ENCODE measurements around the gene AFF3. TPM values are rescaled to one million over a fixed set of nuclear protein-coding genes. Genes with fewer than 3 reads are reported as not detected.

The AFF3 gene
- total and polyA plus RNA-seq, 3 experiments from 2014 or later, result 0.48 to 1.3 (median 0.53) TPM

GRCh38 chr2:99545066-99545465 lies 597.3 kb downstream of the AFF3 start:
- H3K9me3 Mint-ChIP-seq, result no peaks in the 10 kb centered on the region
- Histone ChIP-seq H3K27me3 (ENCODE audit: insufficient read depth, low read length, poor library complexity, severe bottlenecking) (peaks cover 2% of the 10 kb centered on the region), H3K27ac (ENCODE audit: low read depth, low read length) (no peak overlapping the region), H3K36me3 (ENCODE audit: insufficient read depth, low read length) (no peaks in the 10 kb centered on the region), H3K9me3 (ENCODE audit: low read length) (no peaks in the 10 kb centered on the region), H3K4me3 (ENCODE audit: low read length) (no peak overlapping the region), H3K4me1 (ENCODE audit: insufficient read depth, low read length) (no peaks in the 10 kb centered on the region)
- DNase-seq, result no peak
- H3K27me3 Mint-ChIP-seq, result peaks cover 8 to 41% of the 10 kb centered on the region in 2 donors
- no peaks in the 10 kb centered on the region for H3K4me1 Mint-ChIP-seq
- no peak overlapping the region for H3K4me3 Mint-ChIP-seq
- no peaks in the 10 kb centered on the region for H3K36me3 Mint-ChIP-seq
- H3K27ac Mint-ChIP-seq, result no peak overlapping the region
- POLR2A ChIA-PET, result no interaction called here
- CTCF ChIA-PET, result no interaction called here

GRCh38 chr2:99544608-99545007 lies 597.8 kb downstream of the AFF3 start:
- Mint-ChIP-seq H3K36me3 (no peaks in the 10 kb centered on the region), H3K27ac (no peak overlapping the region)

DNA sequence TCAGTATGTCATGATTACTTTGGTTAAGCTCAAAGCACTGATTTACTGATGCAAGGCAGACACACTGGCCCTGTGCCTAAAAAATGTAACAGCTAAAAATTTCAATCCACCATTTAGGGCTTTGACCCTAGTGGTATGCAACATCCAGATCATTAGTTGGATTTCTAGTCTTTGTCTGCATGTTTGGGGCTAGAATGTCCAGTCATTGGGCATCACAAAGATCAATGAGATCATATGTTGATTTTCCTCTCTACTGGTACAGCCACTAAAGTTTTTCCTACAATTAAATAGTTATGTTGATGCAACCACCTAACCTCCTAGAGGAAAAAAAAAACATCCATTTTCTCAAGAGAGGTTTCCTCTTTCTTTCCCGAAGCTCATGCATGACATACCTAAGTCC lies 599.1 kb downstream of the AFF3 start:
- Mint-ChIP-seq H3K4me1 (no peaks in the 10 kb centered on the region), H3K27ac (no peak overlapping the region), H3K4me3 (no peak overlapping the region), H3K36me3 (no peaks in the 10 kb centered on the region), H3K27me3 (peaks cover 11 to 40% of the 10 kb centered on the region in 2 donors), H3K9me3 (no peaks in the 10 kb centered on the region)
- Histone ChIP-seq H3K27ac (ENCODE audit: low read depth, low read length) (no peak overlapping the region), H3K4me1 (ENCODE audit: insufficient read depth, low read length) (no peaks in the 10 kb centered on the region), H3K36me3 (ENCODE audit: insufficient read depth, low read length) (no peaks in the 10 kb centered on the region), H3K9me3 (ENCODE audit: low read length) (no peaks in the 10 kb centered on the region), H3K4me3 (ENCODE audit: low read length) (no peak overlapping the region), H3K27me3 (ENCODE audit: insufficient read depth, low read length, poor library complexity, severe bottlenecking) (peaks cover 2% of the 10 kb centered on the region)
- DNase-seq, result no peak
- CTCF ChIA-PET, result no interaction called here
- POLR2A ChIA-PET, result no interaction called here

More at GRCh38 chr2:99544608-99545007, 597.8 kb downstream of the AFF3 start:
- Mint-ChIP-seq H3K4me3 (no peak overlapping the region), H3K9me3 (no peaks in the 10 kb centered on the region), H3K27me3 (peaks cover 8 to 41% of the 10 kb centered on the region in 2 donors), H3K4me1 (no peaks in the 10 kb centered on the region)
- POLR2A ChIA-PET, result interaction anchor here (0.5 kb wide), 1 partner anchor 10 kb away, joined by 8 read pairs; no protein-coding TSS in a partner anchor
- CTCF ChIA-PET, result no interaction called here
- H3K36me3 ChIP-seq (ENCODE audit: insufficient read depth, low read length), result no peaks in the 10 kb centered on the region
- no peaks in the 10 kb centered on the region for H3K9me3 ChIP-seq (ENCODE audit: low read length)
- DNase-seq, result no peak
- no peak overlapping the region for H3K27ac ChIP-seq (ENCODE audit: low read depth, low read length)
- H3K4me1 ChIP-seq (ENCODE audit: insufficient read depth, low read length), result no peaks in the 10 kb centered on the region
- no peak overlapping the region for H3K4me3 ChIP-seq (ENCODE audit: low read length)
- H3K27me3 ChIP-seq (ENCODE audit: insufficient read depth, low read length, poor library complexity, severe bottlenecking), result peaks cover 2% of the 10 kb centered on the region

- Histone ChIP-seq H3K27ac (ENCODE audit: low read depth, low read length) (no peak overlapping the region), H3K4me3 (ENCODE audit: low read length) (no peak overlapping the region), H3K36me3 (ENCODE audit: insufficient read depth, low read length) (no peaks in the 10 kb centered on the region), H3K27me3 (ENCODE audit: insufficient read depth, low read length, poor library complexity, severe bottlenecking) (peaks cover 2% of the 10 kb centered on the region), H3K9me3 (ENCODE audit: low read length) (no peaks in the 10 kb centered on the region), H3K4me1 (ENCODE audit: insufficient read depth, low read length) (no peaks in the 10 kb centered on the region)
- H3K4me3 Mint-ChIP-seq, result no peak overlapping the region
- peaks cover 0 to 10% (median 3%) of the 10 kb centered on the region in 5 donors for H3K9me3 Mint-ChIP-seq
- H3K4me1 Mint-ChIP-seq, result no peaks in the 10 kb centered on the region
- ChIA-PET CTCF (interaction anchor here (0.6 kb wide), 1 partner anchor 43 kb away, joined by 3 read pairs; no protein-coding TSS in a partner anchor), POLR2A (no interaction called here)
- no peaks in the 10 kb centered on the region for H3K36me3 Mint-ChIP-seq
- H3K27me3 Mint-ChIP-seq, result peaks cover 12 to 26% of the 10 kb centered on the region in 2 donors
- DNase-seq, result no peak
- H3K27ac Mint-ChIP-seq, result peak overlapping the region in 1 of 8 donors; percentile 37
Measured at GRCh38 chr2:99537910-99538485, 604.4 kb downstream of the AFF3 start.

DNA sequence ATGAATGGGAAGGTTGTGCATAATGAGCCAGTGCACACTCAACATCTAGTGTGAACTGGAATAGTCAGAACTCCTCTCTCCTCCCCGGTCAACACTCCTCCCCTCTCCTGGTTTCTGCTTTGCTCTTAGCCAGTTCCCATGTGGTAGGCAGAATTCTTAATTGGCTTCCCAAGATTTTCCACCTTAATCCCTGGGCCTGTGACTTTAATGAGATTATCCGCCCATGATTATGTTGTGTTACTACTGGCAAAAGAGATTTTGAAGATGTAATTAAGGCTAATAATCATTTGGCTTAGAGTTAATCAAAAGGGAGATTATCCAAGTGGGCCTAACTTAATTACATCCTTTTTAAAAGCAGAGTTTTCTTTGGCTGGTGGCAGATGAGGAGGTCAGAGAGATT lies 618.3 kb downstream of the AFF3 start:
- Mint-ChIP-seq H3K9me3 (no peaks in the 10 kb centered on the region), H3K4me3 (no peak overlapping the region), H3K36me3 (peaks cover 0 to 4% (median 0%) of the 10 kb centered on the region in 3 donors), H3K4me1 (no peaks in the 10 kb centered on the region), H3K27ac (no peak overlapping the region), H3K27me3 (peaks cover 4 to 31% of the 10 kb centered on the region in 2 donors)
- DNase-seq, result no peak
- ChIA-PET CTCF (no interaction called here), POLR2A (no interaction called here)
- no peaks in the 10 kb centered on the region for H3K4me1 ChIP-seq (ENCODE audit: insufficient read depth, low read length)
- H3K36me3 ChIP-seq (ENCODE audit: insufficient read depth, low read length), result no peaks in the 10 kb centered on the region
- H3K9me3 ChIP-seq (ENCODE audit: low read length), result no peaks in the 10 kb centered on the region
- H3K27ac ChIP-seq (ENCODE audit: low read depth, low read length), result no peak overlapping the region
- no peaks in the 10 kb centered on the region for H3K27me3 ChIP-seq (ENCODE audit: insufficient read depth, low read length, poor library complexity, severe bottlenecking)
- no peak overlapping the region for H3K4me3 ChIP-seq (ENCODE audit: low read length)

DNA sequence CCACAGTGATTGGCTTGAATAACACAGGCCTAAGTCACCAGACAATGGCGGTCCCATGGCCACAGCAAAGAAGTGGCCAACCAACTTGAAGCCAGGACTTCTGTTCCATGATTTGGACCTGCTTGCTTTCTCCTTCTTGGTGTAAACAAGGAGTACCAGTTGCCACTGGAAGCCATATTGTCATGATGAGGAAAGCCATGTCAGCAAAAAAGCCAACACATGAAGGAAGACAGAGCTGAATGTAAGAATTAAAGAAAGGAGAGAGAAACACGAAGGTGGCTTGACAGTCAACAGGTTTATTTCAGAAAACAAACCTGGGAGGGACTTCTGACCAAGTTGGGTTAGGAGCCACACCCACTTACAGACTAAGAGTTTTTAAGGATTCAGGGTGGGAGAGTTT lies 620.2 kb downstream of the AFF3 start:
- Histone ChIP-seq H3K4me3 (ENCODE audit: low read length) (no peak overlapping the region), H3K36me3 (ENCODE audit: insufficient read depth, low read length) (no peaks in the 10 kb centered on the region), H3K9me3 (ENCODE audit: low read length) (no peaks in the 10 kb centered on the region), H3K4me1 (ENCODE audit: insufficient read depth, low read length) (no peaks in the 10 kb centered on the region), H3K27ac (ENCODE audit: low read depth, low read length) (no peak overlapping the region), H3K27me3 (ENCODE audit: insufficient read depth, low read length, poor library complexity, severe bottlenecking) (no peaks in the 10 kb centered on the region)
- Mint-ChIP-seq H3K36me3 (peaks cover 0 to 4% (median 0%) of the 10 kb centered on the region in 3 donors), H3K27ac (peak overlapping the region in 1 of 8 donors; percentile 72), H3K4me3 (no peak overlapping the region), H3K4me1 (no peaks in the 10 kb centered on the region), H3K27me3 (peaks cover 4 to 35% of the 10 kb centered on the region in 2 donors), H3K9me3 (no peaks in the 10 kb centered on the region)
- ChIA-PET POLR2A (no interaction called here), CTCF (no interaction called here)
- DNase-seq, result no peak

GRCh38 chr2:99520813-99521212 lies 621.6 kb downstream of the AFF3 start:
- POLR2A ChIA-PET, result no interaction called here
- no peaks in the 10 kb centered on the region for H3K4me1 Mint-ChIP-seq
- H3K9me3 ChIP-seq (ENCODE audit: low read length), result no peaks in the 10 kb centered on the region
- no peaks in the 10 kb centered on the region for H3K4me1 ChIP-seq (ENCODE audit: insufficient read depth, low read length)
- H3K36me3 Mint-ChIP-seq, result peaks cover 0 to 4% (median 0%) of the 10 kb centered on the region in 3 donors
- peaks cover 4 to 31% of the 10 kb centered on the region in 2 donors for H3K27me3 Mint-ChIP-seq
- no peak overlapping the region for H3K27ac ChIP-seq (ENCODE audit: low read depth, low read length)
- no peak overlapping the region for H3K4me3 Mint-ChIP-seq
- CTCF ChIA-PET, result no interaction called here
- no peaks in the 10 kb centered on the region for H3K36me3 ChIP-seq (ENCODE audit: insufficient read depth, low read length)
- no peaks in the 10 kb centered on the region for H3K9me3 Mint-ChIP-seq
- H3K27me3 ChIP-seq (ENCODE audit: insufficient read depth, low read length, poor library complexity, severe bottlenecking), result no peaks in the 10 kb centered on the region
- H3K4me3 ChIP-seq (ENCODE audit: low read length), result no peak overlapping the region
- H3K27ac Mint-ChIP-seq, result no peak overlapping the region
- no peak for DNase-seq

- ChIA-PET POLR2A (no interaction called here), CTCF (no interaction called here)
- no peak for DNase-seq
- Mint-ChIP-seq H3K4me1 (no peaks in the 10 kb centered on the region), H3K9me3 (no peaks in the 10 kb centered on the region), H3K27ac (no peak overlapping the region), H3K27me3 (peaks cover 4 to 31% of the 10 kb centered on the region in 2 donors), H3K36me3 (peaks cover 0 to 4% (median 0%) of the 10 kb centered on the region in 3 donors), H3K4me3 (no peak overlapping the region)
- Histone ChIP-seq H3K9me3 (ENCODE audit: low read length) (no peaks in the 10 kb centered on the region), H3K4me1 (ENCODE audit: insufficient read depth, low read length) (no peaks in the 10 kb centered on the region), H3K27ac (ENCODE audit: low read depth, low read length) (no peak overlapping the region), H3K4me3 (ENCODE audit: low read length) (no peak overlapping the region), H3K27me3 (ENCODE audit: insufficient read depth, low read length, poor library complexity, severe bottlenecking) (no peaks in the 10 kb centered on the region), H3K36me3 (ENCODE audit: insufficient read depth, low read length) (no peaks in the 10 kb centered on the region)
Measured at GRCh38 chr2:99520195-99520594, 622.2 kb downstream of the AFF3 start.

All from CD8-positive, alpha-beta memory T cell (primary cell).